GM12873 (cell line): Measurements from ENCODE around the gene GFER.

Experiments
- TF ChIP-seq, protein P1 (sequence below): IDR thresholded peaks from 2 replicates; pipeline ENCODE4 v1.5.1; 2012; ENCODE audit warnings: low read depth, mild to moderate bottlenecking, moderate library complexity, low read length, control low read depth; ENCODE audit not compliant: insufficient read depth; ENCODE audit errors: missing control alignments

The GFER gene

DNA sequence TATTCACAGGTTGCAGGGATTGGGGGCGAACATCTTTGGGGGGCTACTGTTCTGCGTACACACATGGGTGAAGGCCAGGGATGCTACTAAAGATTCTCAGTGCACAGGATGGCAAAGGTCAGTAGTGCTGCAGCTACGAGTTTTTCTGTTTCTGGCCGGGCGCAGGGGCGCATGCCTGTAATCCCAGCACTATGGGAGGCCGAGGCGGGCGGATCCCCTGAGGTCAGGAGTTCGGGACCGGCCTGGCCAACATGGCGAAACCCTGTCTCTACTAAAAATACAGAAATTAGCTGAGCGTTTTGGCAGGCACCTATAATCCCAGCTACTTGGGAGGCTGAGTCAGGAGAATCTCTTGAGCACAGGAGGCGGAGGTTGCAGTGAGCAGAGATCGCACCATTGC, 29.5 kb downstream of the GFER start:
- TF ChIP-seq, protein P1, sequence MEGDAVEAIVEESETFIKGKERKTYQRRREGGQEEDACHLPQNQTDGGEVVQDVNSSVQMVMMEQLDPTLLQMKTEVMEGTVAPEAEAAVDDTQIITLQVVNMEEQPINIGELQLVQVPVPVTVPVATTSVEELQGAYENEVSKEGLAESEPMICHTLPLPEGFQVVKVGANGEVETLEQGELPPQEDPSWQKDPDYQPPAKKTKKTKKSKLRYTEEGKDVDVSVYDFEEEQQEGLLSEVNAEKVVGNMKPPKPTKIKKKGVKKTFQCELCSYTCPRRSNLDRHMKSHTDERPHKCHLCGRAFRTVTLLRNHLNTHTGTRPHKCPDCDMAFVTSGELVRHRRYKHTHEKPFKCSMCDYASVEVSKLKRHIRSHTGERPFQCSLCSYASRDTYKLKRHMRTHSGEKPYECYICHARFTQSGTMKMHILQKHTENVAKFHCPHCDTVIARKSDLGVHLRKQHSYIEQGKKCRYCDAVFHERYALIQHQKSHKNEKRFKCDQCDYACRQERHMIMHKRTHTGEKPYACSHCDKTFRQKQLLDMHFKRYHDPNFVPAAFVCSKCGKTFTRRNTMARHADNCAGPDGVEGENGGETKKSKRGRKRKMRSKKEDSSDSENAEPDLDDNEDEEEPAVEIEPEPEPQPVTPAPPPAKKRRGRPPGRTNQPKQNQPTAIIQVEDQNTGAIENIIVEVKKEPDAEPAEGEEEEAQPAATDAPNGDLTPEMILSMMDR = no peak

GRCh38 chr16:2015117-2015946, 31.3 kb downstream of the GFER start:
- TF ChIP-seq, protein P1 = no peak

- TF ChIP-seq, protein P1 = no peak
These were observed 31.9 kb downstream of the GFER start for GRCh38 chr16:2015947-2016208.

DNA sequence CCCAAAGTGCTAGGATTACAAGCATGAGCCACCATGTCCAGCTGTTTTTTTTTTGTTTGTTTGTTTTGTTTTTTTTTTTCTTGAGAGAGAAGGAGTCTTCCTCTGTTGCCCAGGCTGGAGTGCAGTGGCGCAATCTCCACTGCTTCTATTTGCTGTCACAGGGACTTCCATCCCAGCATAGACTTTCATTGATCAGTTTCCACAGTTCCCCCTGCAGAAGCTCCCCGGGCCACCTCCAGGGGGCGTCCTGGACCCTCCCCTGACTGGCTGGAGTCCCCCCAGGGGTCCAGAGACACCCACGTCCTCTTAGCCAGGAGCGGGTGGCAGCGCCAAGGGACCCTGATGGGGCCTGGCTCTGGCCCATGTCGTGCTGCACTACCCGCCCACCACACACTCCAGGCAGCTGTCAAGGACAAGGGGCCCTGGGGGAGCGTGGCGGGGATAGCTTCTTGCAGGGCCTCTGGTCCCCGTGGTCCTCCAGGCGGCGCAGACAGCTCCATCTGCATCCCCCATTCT, 32.5 kb downstream of the GFER start:
- TF ChIP-seq, protein P1 = peak; percentile 60

DNA sequence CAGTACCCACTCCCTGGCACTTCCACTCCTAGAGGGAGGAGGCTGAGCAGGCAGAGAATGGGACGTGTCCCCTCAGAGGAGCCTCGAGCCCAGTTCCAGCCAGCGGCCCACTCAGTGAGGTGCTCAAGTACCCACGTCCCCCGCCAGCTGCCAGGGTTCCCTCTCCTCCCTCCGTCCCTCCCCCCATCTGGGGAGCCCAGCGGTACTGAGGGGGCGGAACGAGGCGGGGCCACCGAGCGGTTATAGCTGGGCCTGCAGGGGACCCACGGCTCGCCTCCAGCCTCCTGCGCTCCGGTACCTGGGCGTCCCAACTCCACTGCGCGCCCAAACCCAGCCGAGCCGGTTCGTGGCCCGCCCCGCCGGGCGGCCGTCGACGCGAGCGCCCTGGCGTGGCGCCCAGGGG, 35.5 kb downstream of the GFER start, which contains the start of gene NPW:
Gene NPW, plus strand, starts transcription at position 268 of the 403 bp plus-strand sequence.
- TF ChIP-seq, protein P1 = no peak

GRCh38 chr16:2019921-2020831, 36.2 kb downstream of the GFER start:
- TF ChIP-seq, protein P1 = no peak

- TF ChIP-seq, protein P1 = no peak
These were observed 38.7 kb downstream of the GFER start for GRCh38 chr16:2022723-2023091.
